DOHH2 (cell line): ENCODE results near the gene TRMT44.

ENCODE experiments used
- H3F3A ChIP-seq: fragments of 200-600 bp; sonication (generic), shearing (Covaris generic); 2 replicates; pipeline ENCODE4 v1.6.0; 2016; ENCODE audit warnings: antibody characterized with exemption, mild to moderate bottlenecking; ENCODE audit not compliant: control insufficient read depth, insufficient read depth
- H3K27ac ChIP-seq: fragments of 200-600 bp; sonication (generic); 2 replicates; pipeline ENCODE4 v1.5.1; 2014; ENCODE audit warnings: low read depth, mild to moderate bottlenecking, low read length, moderate library complexity
- H3K27me3 ChIP-seq: fragments of 200-600 bp; sonication (generic); 2 replicates; pipeline ENCODE4 v1.6.1; 2014; ENCODE audit warnings: mild to moderate bottlenecking, low read length, mixed read lengths; ENCODE audit not compliant: control insufficient read depth
- H3K36me3 ChIP-seq: fragments of 200-600 bp; sonication (generic); 2 replicates; pipeline ENCODE4 v1.6.1; 2014; ENCODE audit warnings: mild to moderate bottlenecking, low read length, moderate library complexity, mixed read lengths; ENCODE audit not compliant: control insufficient read depth
- H3K4me1 ChIP-seq: fragments of 200-600 bp; sonication (generic); 2 replicates; pipeline ENCODE4 v1.6.1; 2014; ENCODE audit warnings: mild to moderate bottlenecking, low read length, mixed read lengths; ENCODE audit not compliant: control insufficient read depth
- H3K4me2 ChIP-seq: fragments of 200-600 bp; sonication (generic); 2 replicates; pipeline ENCODE4 v1.6.0; 2014; ENCODE audit warnings: mild to moderate bottlenecking, low read length, moderate library complexity
- H3K4me3 ChIP-seq: fragments of 200-600 bp; sonication (generic); 2 replicates; pipeline ENCODE4 v1.5.1; 2014; ENCODE audit warnings: mild to moderate bottlenecking, low read length, mixed read lengths
- H3K79me2 ChIP-seq: fragments of 200-600 bp; sonication (generic); 2 replicates; pipeline ENCODE4 v1.6.1; 2014; ENCODE audit warnings: mild to moderate bottlenecking, low read length, mixed read lengths; ENCODE audit not compliant: control insufficient read depth
- H3K9me2 ChIP-seq: fragments of 200-600 bp; sonication (generic); replicated peaks from 2 replicates; pipeline ENCODE4 v1.6.1; 2014; ENCODE audit warnings: mild to moderate bottlenecking, low read length, mixed read lengths; ENCODE audit not compliant: control insufficient read depth
- H3K9me3 ChIP-seq: fragments of 200-600 bp; sonication (generic); 2 replicates; pipeline ENCODE4 v1.6.1; 2014; ENCODE audit warnings: antibody characterized with exemption, low read length, mixed read lengths; ENCODE audit not compliant: control insufficient read depth, insufficient read depth
- H4K20me1 ChIP-seq: fragments of 200-600 bp; sonication (generic); 2 replicates; pipeline ENCODE4 v1.6.0; 2014; ENCODE audit warnings: low read depth, mild to moderate bottlenecking, antibody characterized with exemption, low read length, moderate library complexity; ENCODE audit not compliant: control insufficient read depth, insufficient read depth
- CTCF ChIP-seq: fragments of 200-600 bp; sonication (generic); IDR thresholded peaks from one replicate; pipeline ENCODE4 v1.5.1; 2014; ENCODE audit warnings: antibody characterized with exemption, mild to moderate bottlenecking, low read depth, low read length; ENCODE audit not compliant: poor library complexity, severe bottlenecking
- EZH2phosphoT487 ChIP-seq: fragments of 200-600 bp; sonication (generic); IDR thresholded peaks from 2 replicates; pipeline ENCODE4 v1.6.1; 2017; ENCODE audit warnings: borderline replicate concordance, mild to moderate bottlenecking, antibody characterized with exemption, low read length, moderate library complexity, mixed read lengths

TRMT44 gene

GRCh38 chr4:8470451-8471024, 30.0 kb downstream of the TRMT44 start:
- TF ChIP-seq CTCF = no peak
- no peak for TF ChIP-seq EZH2phosphoT487
- no peaks in the 10 kb centered on the region for H4K20me1 ChIP-seq
- H3K4me3 ChIP-seq = no peak overlapping the region
- no peaks in the 10 kb centered on the region for H3F3A ChIP-seq
- no peaks in the 10 kb centered on the region for H3K9me3 ChIP-seq
- H3K4me1 ChIP-seq = no peaks in the 10 kb centered on the region
- H3K27me3 ChIP-seq = no peaks in the 10 kb centered on the region
- no peak overlapping the region for H3K27ac ChIP-seq
- no peak overlapping the region for H3K4me2 ChIP-seq
- H3K79me2 ChIP-seq = no peaks in the 10 kb centered on the region
- H3K9me2 ChIP-seq = no peaks in the 10 kb centered on the region
- peaks cover 27% of the 10 kb centered on the region for H3K36me3 ChIP-seq

GRCh38 chr4:8471211-8471875, 30.8 kb downstream of the TRMT44 start:
- Histone ChIP-seq H3F3A (no peaks in the 10 kb centered on the region), H3K27me3 (no peaks in the 10 kb centered on the region), H3K4me3 (no peak overlapping the region), H3K9me2 (no peaks in the 10 kb centered on the region), H3K27ac (no peak overlapping the region), H3K36me3 (peaks cover 28% of the 10 kb centered on the region), H4K20me1 (no peaks in the 10 kb centered on the region), H3K4me2 (no peak overlapping the region), H3K79me2 (no peaks in the 10 kb centered on the region), H3K4me1 (no peaks in the 10 kb centered on the region), H3K9me3 (no peaks in the 10 kb centered on the region)
- TF ChIP-seq EZH2phosphoT487 (no peak), CTCF (no peak)

- Histone ChIP-seq H3K9me2 (no peaks in the 10 kb centered on the region), H3F3A (no peaks in the 10 kb centered on the region), H3K27me3 (no peaks in the 10 kb centered on the region), H3K36me3 (peaks cover 28% of the 10 kb centered on the region), H3K79me2 (no peaks in the 10 kb centered on the region), H3K4me1 (no peaks in the 10 kb centered on the region), H3K9me3 (no peaks in the 10 kb centered on the region), H4K20me1 (no peaks in the 10 kb centered on the region), H3K27ac (no peak overlapping the region), H3K4me2 (no peak overlapping the region), H3K4me3 (no peak overlapping the region)
- TF ChIP-seq EZH2phosphoT487 (no peak), CTCF (no peak)
Measured at GRCh38 chr4:8472158-8472688, 31.6 kb downstream of the TRMT44 start.
